ENCODE results near the gene CMIP.
"Not testable (repeated sequence)": the region's sequence is repeated elsewhere in the genome, so short reads cannot be mapped to it uniquely, and the experiment has no call there.

Gene CMIP

DNA sequence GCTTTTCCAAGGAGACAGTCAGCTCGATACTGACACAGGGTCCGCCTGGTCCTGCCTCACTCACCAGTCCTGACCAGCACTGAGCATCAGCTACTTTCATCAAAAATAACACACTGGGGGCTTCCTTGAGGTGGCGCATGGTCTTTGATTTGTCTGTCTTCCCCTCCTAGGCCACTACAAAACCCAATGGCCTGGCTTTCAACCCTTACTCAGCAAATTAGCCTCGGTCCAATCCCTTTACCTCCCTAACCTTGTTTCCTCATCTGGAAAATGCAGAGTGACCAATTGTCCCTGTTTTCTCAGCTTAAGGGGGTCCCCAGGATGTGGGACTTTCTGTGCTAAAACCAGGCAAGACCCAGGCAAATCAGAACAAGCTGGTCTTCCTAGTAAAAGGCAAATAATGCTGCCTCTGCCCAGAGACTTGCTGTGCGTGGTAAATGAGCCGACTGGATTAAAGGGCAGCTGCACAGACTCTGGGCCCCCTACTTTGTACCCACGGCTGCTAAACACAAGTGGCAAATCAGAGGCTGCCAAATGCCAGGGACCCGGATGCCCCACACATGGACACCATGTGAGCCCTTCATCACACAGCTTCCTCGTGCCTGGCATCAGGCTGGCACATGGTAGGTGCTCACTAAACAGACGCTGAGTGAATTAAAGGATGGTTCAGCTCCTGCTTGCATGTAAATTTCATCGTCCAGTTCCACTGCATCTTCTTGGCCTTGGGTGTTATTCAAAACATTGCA is 31.2 kb upstream of the CMIP start:
- TF ChIP-seq CTCF (IDR thresholded peaks at IDR 0.05; ENCODE audit: insufficient read depth, low read depth, low read length, missing control alignments), result no peak
- H3K4me3 ChIP-seq (ENCODE audit: low read depth, low read length), result no peak overlapping the region
- DNase-seq (ENCODE audit: low read depth), result no peak

GRCh38 chr16:81415751-81416150 is 28.9 kb upstream of the CMIP start:
- no peak for TF ChIP-seq CTCF (IDR thresholded peaks at IDR 0.05; ENCODE audit: insufficient read depth, low read depth, low read length, missing control alignments)
- no peak overlapping the region for H3K4me3 ChIP-seq (ENCODE audit: low read depth, low read length)
- no peak for DNase-seq (ENCODE audit: low read depth)

GRCh38 chr16:81416749-81417148 is 27.9 kb upstream of the CMIP start:
- TF ChIP-seq CTCF (IDR thresholded peaks at IDR 0.05; ENCODE audit: insufficient read depth, low read depth, low read length, missing control alignments), result no peak
- H3K4me3 ChIP-seq (ENCODE audit: low read depth, low read length), result no peak overlapping the region
- no peak for DNase-seq (ENCODE audit: low read depth)

DNA sequence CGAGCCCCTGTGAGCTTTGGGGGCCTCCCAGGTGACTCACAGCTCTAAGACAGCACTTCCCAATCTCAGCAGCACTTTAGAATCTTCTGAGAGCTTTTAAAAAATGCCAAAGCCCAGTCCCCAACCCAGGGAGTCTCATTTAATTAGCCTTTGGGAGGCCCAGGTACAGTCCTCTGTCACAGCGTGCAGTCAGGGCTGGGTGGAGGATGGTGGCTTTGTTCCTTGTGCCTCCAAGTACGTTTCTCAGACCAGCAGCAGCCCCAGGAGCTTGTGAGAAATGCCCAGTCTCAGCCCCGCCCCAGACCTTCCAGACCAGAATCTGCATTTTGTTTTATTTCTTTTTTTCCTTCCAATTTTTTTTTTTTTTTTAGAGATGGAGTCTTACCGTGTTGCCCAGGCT is 27.4 kb upstream of the CMIP start:
- no peak overlapping the region for H3K4me3 ChIP-seq (ENCODE audit: low read depth, low read length)
- no peak for DNase-seq (ENCODE audit: low read depth)
- TF ChIP-seq CTCF (IDR thresholded peaks at IDR 0.05; ENCODE audit: insufficient read depth, low read depth, low read length, missing control alignments), result no peak

- no peak overlapping the region for H3K4me3 ChIP-seq (ENCODE audit: low read depth, low read length)
- DNase-seq (ENCODE audit: low read depth), result no peak
- no peak for TF ChIP-seq CTCF (IDR thresholded peaks at IDR 0.05; ENCODE audit: insufficient read depth, low read depth, low read length, missing control alignments)
These were observed 24.8 kb upstream of the CMIP start for GRCh38 chr16:81419806-81420205.

- no peak for DNase-seq (ENCODE audit: low read depth)
- no peak for TF ChIP-seq CTCF (IDR thresholded peaks at IDR 0.05; ENCODE audit: insufficient read depth, low read depth, low read length, missing control alignments)
- no peak overlapping the region for H3K4me3 ChIP-seq (ENCODE audit: low read depth, low read length)
These were observed 23.5 kb upstream of the CMIP start for GRCh38 chr16:81421126-81421525.

DNA sequence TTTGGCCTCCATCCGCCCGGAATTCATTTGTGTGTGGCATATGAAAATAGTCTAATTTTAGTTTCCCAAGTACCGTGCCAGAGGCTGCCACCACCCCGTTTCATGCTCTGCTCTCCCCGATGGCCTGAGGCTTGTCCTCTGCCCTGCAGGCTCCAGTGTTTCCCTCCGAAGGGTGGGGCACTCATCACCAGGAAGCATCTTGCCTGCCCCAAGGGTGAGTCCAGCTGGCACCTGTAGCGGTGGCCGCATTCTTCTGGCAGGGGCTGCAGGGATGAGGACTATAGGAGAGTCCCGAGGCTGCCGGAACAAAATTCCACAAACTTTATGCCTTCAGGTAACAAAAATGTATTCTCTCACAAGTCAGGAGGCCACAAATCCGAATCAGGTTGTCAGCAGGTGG is 23.1 kb upstream of the CMIP start:
- no peak overlapping the region for H3K4me3 ChIP-seq (ENCODE audit: low read depth, low read length)
- TF ChIP-seq CTCF (IDR thresholded peaks at IDR 0.05; ENCODE audit: insufficient read depth, low read depth, low read length, missing control alignments), result no peak
- no peak for DNase-seq (ENCODE audit: low read depth)

- H3K4me3 ChIP-seq (ENCODE audit: low read depth, low read length); DNase-seq (ENCODE audit: low read depth): not testable (repeated sequence)
These were observed 22.5 kb upstream of the CMIP start for GRCh38 chr16:81422153-81422552.

All from GM12865 (cell line).